Measurements from ENCODE around the gene TSG101.
A peak's percentile ranks its signal among the peaks of the same experiment; 100 is the strongest.

Gene TSG101

GRCh38 chr11:18522388-18522787 is 4.4 kb downstream of the TSG101 start:
- no peaks in the 10 kb centered on the region for H3K9me3 Mint-ChIP-seq
- H3K36me3 Mint-ChIP-seq (ENCODE audit: low read depth): peaks cover 67% of the 10 kb centered on the region
- no peaks in the 10 kb centered on the region for H3K27me3 Mint-ChIP-seq
- no peak for DNase-seq
- H3K27ac Mint-ChIP-seq: no peak overlapping the region
- no peak overlapping the region for H3K4me3 Mint-ChIP-seq
- peaks cover 45% of the 10 kb centered on the region for H3K4me1 Mint-ChIP-seq (ENCODE audit: low read depth)

GRCh38 chr11:18521122-18521521 is 5.6 kb downstream of the TSG101 start:
- H3K4me3 Mint-ChIP-seq: no peak overlapping the region
- no peak for DNase-seq
- H3K27ac Mint-ChIP-seq: no peak overlapping the region
- H3K4me1 Mint-ChIP-seq (ENCODE audit: low read depth): peaks cover 43% of the 10 kb centered on the region
- no peaks in the 10 kb centered on the region for H3K27me3 Mint-ChIP-seq
- H3K9me3 Mint-ChIP-seq: no peaks in the 10 kb centered on the region
- peaks cover 56% of the 10 kb centered on the region for H3K36me3 Mint-ChIP-seq (ENCODE audit: low read depth)

GRCh38 chr11:18502352-18502751 is 24.4 kb downstream of the TSG101 start:
- Mint-ChIP-seq H3K27me3 (no peaks in the 10 kb centered on the region), H3K4me3 (no peak overlapping the region), H3K27ac (peak overlapping the region; percentile 56), H3K36me3 (ENCODE audit: low read depth) (peaks cover 83% of the 10 kb centered on the region), H3K9me3 (no peaks in the 10 kb centered on the region), H3K4me1 (ENCODE audit: low read depth) (no peaks in the 10 kb centered on the region)
- no peak for DNase-seq

- peaks cover 83% of the 10 kb centered on the region for H3K36me3 Mint-ChIP-seq (ENCODE audit: low read depth)
Measured at GRCh38 chr11:18501629-18502028, 25.1 kb downstream of the TSG101 start.

DNA sequence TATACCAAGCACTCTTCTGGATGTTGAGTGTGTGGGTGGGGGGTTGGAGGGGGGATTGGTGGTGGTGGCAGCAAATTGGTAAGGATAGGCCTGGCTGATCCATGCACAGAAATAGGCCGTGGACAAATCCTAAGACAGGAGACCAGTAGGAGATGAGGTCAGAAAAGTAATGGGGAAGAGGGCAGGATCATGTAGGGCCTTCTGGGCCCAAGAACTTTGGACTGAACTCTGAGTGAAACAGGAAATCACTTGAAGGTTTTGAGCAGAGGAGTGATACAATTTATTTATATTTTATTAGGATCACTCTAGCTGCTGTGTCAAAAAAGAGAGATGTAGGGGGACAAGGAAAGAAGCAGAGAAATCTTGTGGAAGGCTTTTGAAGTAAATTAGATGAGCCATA is 28.7 kb downstream of the TSG101 start:
- no peak overlapping the region for H3K4me3 Mint-ChIP-seq
- no peaks in the 10 kb centered on the region for H3K9me3 Mint-ChIP-seq
- no peaks in the 10 kb centered on the region for H3K27me3 Mint-ChIP-seq
- no peak overlapping the region for H3K27ac Mint-ChIP-seq
- H3K36me3 Mint-ChIP-seq (ENCODE audit: low read depth): peaks cover 89% of the 10 kb centered on the region
- DNase-seq: no peak
- H3K4me1 Mint-ChIP-seq (ENCODE audit: low read depth): peaks cover 1% of the 10 kb centered on the region

More at GRCh38 chr11:18501629-18502028, 25.1 kb downstream of the TSG101 start:
- Mint-ChIP-seq H3K4me3 (no peak overlapping the region), H3K27me3 (no peaks in the 10 kb centered on the region), H3K4me1 (ENCODE audit: low read depth) (no peaks in the 10 kb centered on the region), H3K27ac (no peak overlapping the region), H3K9me3 (no peaks in the 10 kb centered on the region)
- no peak for DNase-seq

GRCh38 chr11:18495703-18496102 is 31.0 kb downstream of the TSG101 start:
- Mint-ChIP-seq H3K27me3 (no peaks in the 10 kb centered on the region), H3K4me1 (ENCODE audit: low read depth) (peaks cover 2% of the 10 kb centered on the region), H3K4me3 (no peak overlapping the region), H3K9me3 (no peaks in the 10 kb centered on the region), H3K36me3 (ENCODE audit: low read depth) (peaks cover 85% of the 10 kb centered on the region), H3K27ac (peak overlapping the region; percentile 38)
- DNase-seq: no peak

GRCh38 chr11:18495271-18495670 is 31.5 kb downstream of the TSG101 start:
- DNase-seq: no peak
- H3K27ac Mint-ChIP-seq: peak overlapping the region; percentile 38
- H3K9me3 Mint-ChIP-seq: no peaks in the 10 kb centered on the region
- no peak overlapping the region for H3K4me3 Mint-ChIP-seq
- H3K27me3 Mint-ChIP-seq: no peaks in the 10 kb centered on the region
- peaks cover 85% of the 10 kb centered on the region for H3K36me3 Mint-ChIP-seq (ENCODE audit: low read depth)
- peaks cover 3% of the 10 kb centered on the region for H3K4me1 Mint-ChIP-seq (ENCODE audit: low read depth)

- peaks cover 7% of the 10 kb centered on the region for H3K4me1 Mint-ChIP-seq (ENCODE audit: low read depth)
- no peak for DNase-seq
- H3K27me3 Mint-ChIP-seq: no peaks in the 10 kb centered on the region
- no peak overlapping the region for H3K4me3 Mint-ChIP-seq
- peaks cover 88% of the 10 kb centered on the region for H3K36me3 Mint-ChIP-seq (ENCODE audit: low read depth)
- peak overlapping the region; percentile 1 for H3K27ac Mint-ChIP-seq
- no peaks in the 10 kb centered on the region for H3K9me3 Mint-ChIP-seq
Measured at GRCh38 chr11:18493310-18493709, 33.4 kb downstream of the TSG101 start.

- Mint-ChIP-seq H3K9me3 (no peaks in the 10 kb centered on the region), H3K36me3 (ENCODE audit: low read depth) (peaks cover 88% of the 10 kb centered on the region), H3K27ac (no peak overlapping the region), H3K4me3 (no peak overlapping the region), H3K4me1 (ENCODE audit: low read depth) (peaks cover 7% of the 10 kb centered on the region), H3K27me3 (no peaks in the 10 kb centered on the region)
- no peak for DNase-seq
Measured at GRCh38 chr11:18492888-18493287, 33.9 kb downstream of the TSG101 start.

- H3K9me3 Mint-ChIP-seq: no peaks in the 10 kb centered on the region
Measured at GRCh38 chr11:18491924-18492323, 34.8 kb downstream of the TSG101 start.

DNA sequence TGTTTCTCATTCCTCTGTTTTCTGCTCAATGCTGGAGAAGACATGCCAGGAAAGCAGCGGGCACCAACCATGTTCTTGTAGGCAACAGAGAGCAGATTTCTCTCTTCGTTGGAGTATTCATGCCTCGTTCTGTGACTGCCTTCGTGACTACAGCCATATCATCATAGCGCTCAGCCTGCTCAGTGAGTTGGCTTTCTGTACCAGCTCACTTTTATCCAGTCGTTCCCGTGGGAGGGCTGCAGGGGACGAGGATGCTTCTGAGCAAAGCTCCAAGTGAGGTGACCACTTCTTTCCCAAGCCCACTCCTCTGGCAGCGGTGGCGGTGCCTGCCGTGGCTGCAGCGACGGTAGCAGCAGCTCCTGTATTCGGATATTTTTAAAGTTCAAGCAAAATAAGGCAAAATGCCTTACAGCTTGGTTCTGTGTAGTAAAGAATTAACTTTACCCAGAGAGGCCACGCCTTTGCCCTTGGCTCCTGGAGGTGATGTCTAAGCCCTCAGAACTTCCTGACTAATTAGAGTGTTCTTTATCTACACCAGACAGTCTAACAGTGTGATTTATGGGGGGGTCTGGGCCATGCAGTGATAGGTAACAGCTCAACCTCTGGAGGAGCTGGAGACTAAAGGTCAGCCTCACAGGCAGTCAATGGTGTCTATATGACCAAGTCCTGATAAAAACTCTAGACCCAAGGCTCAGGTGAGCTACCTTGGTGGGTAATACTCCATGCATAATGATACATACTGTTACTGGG is 35.8 kb downstream of the TSG101 start:
- no peak for DNase-seq
- Mint-ChIP-seq H3K4me3 (no peak overlapping the region), H3K9me3 (no peaks in the 10 kb centered on the region), H3K27me3 (no peaks in the 10 kb centered on the region), H3K27ac (no peak overlapping the region), H3K4me1 (ENCODE audit: low read depth) (peaks cover 12% of the 10 kb centered on the region), H3K36me3 (ENCODE audit: low read depth) (peaks cover 84% of the 10 kb centered on the region)

More at GRCh38 chr11:18491924-18492323, 34.8 kb downstream of the TSG101 start:
- Mint-ChIP-seq H3K27ac (no peak overlapping the region), H3K4me3 (no peak overlapping the region), H3K4me1 (ENCODE audit: low read depth) (peaks cover 7% of the 10 kb centered on the region), H3K36me3 (ENCODE audit: low read depth) (peaks cover 86% of the 10 kb centered on the region), H3K27me3 (no peaks in the 10 kb centered on the region)
- no peak for DNase-seq

DNA sequence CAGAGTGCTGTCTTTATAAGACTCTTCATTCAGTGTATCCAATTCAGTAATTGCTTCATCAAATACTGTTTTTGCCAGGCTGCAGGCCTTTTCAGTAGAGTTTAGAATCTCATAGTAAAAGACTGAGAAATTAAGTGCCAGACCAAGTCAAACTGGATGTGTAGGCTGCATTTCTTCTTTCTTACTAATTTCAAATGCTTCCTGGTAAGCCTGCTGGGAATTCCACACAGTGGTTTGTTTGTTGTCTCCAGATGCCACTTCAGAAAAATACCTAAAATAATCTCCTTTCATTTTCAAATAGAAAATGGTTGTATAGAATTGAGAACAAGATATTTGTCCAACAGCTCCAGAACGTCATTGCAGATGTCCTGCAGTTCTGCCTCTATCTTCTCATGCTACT is 36.4 kb downstream of the TSG101 start:
- Mint-ChIP-seq H3K9me3 (no peaks in the 10 kb centered on the region), H3K36me3 (ENCODE audit: low read depth) (peaks cover 80% of the 10 kb centered on the region), H3K27ac (peak overlapping the region; percentile 58), H3K4me1 (ENCODE audit: low read depth) (peaks cover 14% of the 10 kb centered on the region), H3K27me3 (no peaks in the 10 kb centered on the region), H3K4me3 (no peak overlapping the region)
- DNase-seq: no peak

DNA sequence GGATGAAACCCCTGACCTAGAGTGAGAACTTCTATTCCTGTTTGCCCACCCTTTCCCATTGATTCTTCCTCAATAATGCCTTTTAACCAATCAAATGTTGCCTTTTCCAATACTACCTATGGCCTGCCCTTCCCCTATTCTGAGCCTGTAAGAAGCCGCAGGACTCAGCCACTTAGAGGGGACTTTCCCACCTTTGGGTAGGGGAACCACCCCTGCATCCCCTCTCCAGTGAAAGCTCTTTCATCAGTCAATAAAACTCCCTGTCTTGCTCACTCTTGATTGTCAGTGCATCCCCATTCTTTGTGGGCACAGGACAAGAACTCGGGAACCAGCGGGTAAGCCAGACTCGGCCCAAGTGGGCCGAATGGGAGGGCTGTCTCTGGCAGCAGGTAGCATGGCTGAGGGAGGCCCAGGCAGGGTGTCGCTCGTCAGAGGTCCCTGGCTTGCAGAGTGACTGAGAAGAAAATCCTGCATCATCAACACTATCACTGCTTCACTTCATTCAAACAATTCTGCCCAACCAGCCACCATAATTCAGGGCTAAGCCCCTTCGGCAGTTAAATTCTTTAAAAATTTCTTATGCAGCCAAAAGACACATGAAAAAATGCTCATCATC is 40.7 kb downstream of the TSG101 start:
- DNase-seq: no peak
- H3K27me3 Mint-ChIP-seq: no peaks in the 10 kb centered on the region
- no peak overlapping the region for H3K4me3 Mint-ChIP-seq
- H3K36me3 Mint-ChIP-seq (ENCODE audit: low read depth): peaks cover 86% of the 10 kb centered on the region
- peak overlapping the region; percentile 64 for H3K27ac Mint-ChIP-seq
- H3K4me1 Mint-ChIP-seq (ENCODE audit: low read depth): peaks cover 13% of the 10 kb centered on the region
- H3K9me3 Mint-ChIP-seq: no peaks in the 10 kb centered on the region

- H3K4me3 Mint-ChIP-seq: no peak overlapping the region
- H3K9me3 Mint-ChIP-seq: no peaks in the 10 kb centered on the region
- peaks cover 92% of the 10 kb centered on the region for H3K36me3 Mint-ChIP-seq (ENCODE audit: low read depth)
- no peak overlapping the region for H3K27ac Mint-ChIP-seq
- no peaks in the 10 kb centered on the region for H3K27me3 Mint-ChIP-seq
- DNase-seq: no peak
- no peaks in the 10 kb centered on the region for H3K4me1 Mint-ChIP-seq (ENCODE audit: low read depth)
Measured at GRCh38 chr11:18479063-18479462, 47.7 kb downstream of the TSG101 start.

DNA sequence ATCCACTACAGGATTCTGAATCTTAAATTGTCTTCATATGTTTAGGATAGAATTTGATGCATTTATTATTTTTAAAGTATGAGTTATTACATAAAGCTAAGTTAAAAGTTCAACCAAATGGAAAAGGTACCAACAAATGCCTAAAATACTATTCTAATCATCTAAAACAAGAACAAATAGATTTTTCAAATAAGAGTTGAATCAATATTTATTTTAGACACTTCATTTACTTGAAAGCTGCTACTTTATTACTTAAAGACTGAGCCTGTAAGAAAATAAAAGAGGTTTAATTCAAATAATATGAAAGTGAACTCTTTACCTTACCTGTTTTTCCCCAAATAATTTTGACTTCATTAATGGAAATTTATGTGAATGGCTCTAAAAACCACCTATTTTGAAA is 54.2 kb downstream of the TSG101 start:
- Mint-ChIP-seq H3K9me3 (no peaks in the 10 kb centered on the region), H3K27me3 (no peaks in the 10 kb centered on the region), H3K27ac (no peak overlapping the region), H3K36me3 (ENCODE audit: low read depth) (peaks cover 29% of the 10 kb centered on the region), H3K4me3 (no peak overlapping the region), H3K4me1 (ENCODE audit: low read depth) (peaks cover 14% of the 10 kb centered on the region)
- no peak for DNase-seq
